ENCODE measurements around the gene AQP10.
"Not testable (repeated sequence)": the region's sequence is repeated elsewhere in the genome, so short reads cannot be mapped to it uniquely, and the experiment has no call there.

AQP10 gene

DNA sequence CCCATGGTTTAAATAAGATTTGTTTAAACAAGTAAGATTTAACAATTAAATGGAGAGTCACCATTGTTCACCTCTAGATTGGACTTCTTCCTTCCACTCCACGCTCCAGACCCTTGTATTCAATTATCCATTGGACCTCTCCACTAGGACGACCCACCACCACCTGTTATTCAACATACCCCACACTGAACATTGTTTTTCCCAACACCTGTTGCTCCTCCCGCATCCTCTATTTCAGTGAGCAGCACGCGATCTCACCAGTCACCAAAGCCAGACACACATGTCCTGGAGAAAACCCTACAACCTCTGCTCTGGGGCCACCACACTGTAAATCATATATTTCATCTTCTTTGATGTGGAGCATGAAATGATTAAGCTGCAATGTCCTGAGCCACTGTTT is 33.1 kb downstream of the AQP10 start:
- no peak overlapping the region for H3K4me3 ChIP-seq (ENCODE audit: low read depth, low read length)
- TF ChIP-seq, protein P1, sequence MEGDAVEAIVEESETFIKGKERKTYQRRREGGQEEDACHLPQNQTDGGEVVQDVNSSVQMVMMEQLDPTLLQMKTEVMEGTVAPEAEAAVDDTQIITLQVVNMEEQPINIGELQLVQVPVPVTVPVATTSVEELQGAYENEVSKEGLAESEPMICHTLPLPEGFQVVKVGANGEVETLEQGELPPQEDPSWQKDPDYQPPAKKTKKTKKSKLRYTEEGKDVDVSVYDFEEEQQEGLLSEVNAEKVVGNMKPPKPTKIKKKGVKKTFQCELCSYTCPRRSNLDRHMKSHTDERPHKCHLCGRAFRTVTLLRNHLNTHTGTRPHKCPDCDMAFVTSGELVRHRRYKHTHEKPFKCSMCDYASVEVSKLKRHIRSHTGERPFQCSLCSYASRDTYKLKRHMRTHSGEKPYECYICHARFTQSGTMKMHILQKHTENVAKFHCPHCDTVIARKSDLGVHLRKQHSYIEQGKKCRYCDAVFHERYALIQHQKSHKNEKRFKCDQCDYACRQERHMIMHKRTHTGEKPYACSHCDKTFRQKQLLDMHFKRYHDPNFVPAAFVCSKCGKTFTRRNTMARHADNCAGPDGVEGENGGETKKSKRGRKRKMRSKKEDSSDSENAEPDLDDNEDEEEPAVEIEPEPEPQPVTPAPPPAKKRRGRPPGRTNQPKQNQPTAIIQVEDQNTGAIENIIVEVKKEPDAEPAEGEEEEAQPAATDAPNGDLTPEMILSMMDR (IDR thresholded peaks at IDR 0.05; ENCODE audit: control insufficient read depth, extremely low read depth, insufficient read depth) = no peak
- no peak for DNase-seq (ENCODE audit: low read depth)

DNA sequence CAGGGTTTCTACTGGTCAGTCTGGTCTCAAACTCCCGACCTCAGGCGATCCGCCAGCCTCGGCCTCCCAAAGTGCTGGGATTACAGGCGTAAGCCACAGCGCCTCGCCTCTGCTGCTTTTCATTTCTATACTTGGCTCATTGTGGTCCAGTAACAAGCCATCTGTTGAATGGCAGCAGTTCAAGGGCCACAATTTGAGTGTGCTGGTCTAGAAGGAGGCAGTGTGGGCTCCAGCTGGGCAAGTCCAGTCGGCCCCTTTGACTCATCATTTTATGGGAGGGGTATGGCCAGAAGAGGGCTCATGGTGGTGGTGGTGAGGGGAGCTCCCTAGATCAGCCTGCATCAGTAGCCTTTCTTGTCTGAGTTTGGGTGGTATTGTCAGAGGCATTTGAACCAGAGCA is 37.6 kb downstream of the AQP10 start:
- TF ChIP-seq, protein P1 (IDR thresholded peaks at IDR 0.05; ENCODE audit: control insufficient read depth, extremely low read depth, insufficient read depth) = no peak
- no peak overlapping the region for H3K4me3 ChIP-seq (ENCODE audit: low read depth, low read length)
- DNase-seq (ENCODE audit: low read depth) = no peak

DNA sequence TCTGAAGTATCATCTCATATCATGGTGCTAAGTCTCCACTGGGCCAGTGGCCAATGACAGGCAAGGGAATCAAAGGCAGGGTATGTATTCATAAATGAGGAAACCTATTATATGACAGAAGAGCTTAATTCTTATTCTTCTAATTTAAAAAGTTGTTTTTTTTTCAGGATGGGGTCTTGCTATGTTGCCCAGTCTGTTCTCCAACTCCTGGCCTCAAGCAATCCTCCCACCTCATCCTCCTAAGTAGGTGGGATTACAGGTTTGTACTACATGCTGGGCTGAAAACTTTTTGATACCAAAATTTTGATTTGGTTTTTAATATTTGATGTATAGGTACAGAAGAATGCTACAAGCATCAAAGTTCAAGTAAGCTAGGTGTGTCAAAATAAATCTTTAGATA is 39.4 kb downstream of the AQP10 start:
- DNase-seq (ENCODE audit: low read depth) = no peak
- no peak overlapping the region for H3K4me3 ChIP-seq (ENCODE audit: low read depth, low read length)
- TF ChIP-seq, protein P1 (IDR thresholded peaks at IDR 0.05; ENCODE audit: control insufficient read depth, extremely low read depth, insufficient read depth) = no peak

GRCh38 chr1:154360881-154361280 is 40.0 kb downstream of the AQP10 start:
- not testable (repeated sequence) for DNase-seq (ENCODE audit: low read depth); H3K4me3 ChIP-seq (ENCODE audit: low read depth, low read length)

- TF ChIP-seq, protein P1 (IDR thresholded peaks at IDR 0.05; ENCODE audit: control insufficient read depth, extremely low read depth, insufficient read depth) = no peak
- no peak for DNase-seq (ENCODE audit: low read depth)
- H3K4me3 ChIP-seq (ENCODE audit: low read depth, low read length) = no peak overlapping the region
Observed at GRCh38 chr1:154361357-154361756, 40.5 kb downstream of the AQP10 start.

DNA sequence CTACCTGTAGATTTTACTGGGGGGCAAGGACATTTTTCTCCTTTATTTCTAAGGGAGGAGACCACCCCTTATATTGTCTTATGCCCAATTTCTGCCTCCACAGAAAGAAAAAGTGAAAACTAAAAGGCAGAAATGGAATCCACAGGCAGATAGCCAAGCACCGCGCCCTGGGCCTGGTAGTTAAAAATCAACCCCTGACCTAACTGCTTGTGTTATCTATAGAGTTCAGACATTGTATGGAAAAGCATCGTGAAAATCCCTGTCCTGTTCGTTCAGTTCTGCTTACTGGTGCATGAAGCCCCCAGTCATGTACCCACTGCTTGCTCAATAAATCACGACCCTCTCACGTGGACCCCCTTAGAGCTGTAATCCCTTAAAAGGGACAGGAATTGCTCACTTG is 50.5 kb downstream of the AQP10 start:
- DNase-seq (ENCODE audit: low read depth) = no peak
- TF ChIP-seq, protein P1 (IDR thresholded peaks at IDR 0.05; ENCODE audit: control insufficient read depth, extremely low read depth, insufficient read depth) = no peak
- H3K4me3 ChIP-seq (ENCODE audit: low read depth, low read length) = no peak overlapping the region

DNA sequence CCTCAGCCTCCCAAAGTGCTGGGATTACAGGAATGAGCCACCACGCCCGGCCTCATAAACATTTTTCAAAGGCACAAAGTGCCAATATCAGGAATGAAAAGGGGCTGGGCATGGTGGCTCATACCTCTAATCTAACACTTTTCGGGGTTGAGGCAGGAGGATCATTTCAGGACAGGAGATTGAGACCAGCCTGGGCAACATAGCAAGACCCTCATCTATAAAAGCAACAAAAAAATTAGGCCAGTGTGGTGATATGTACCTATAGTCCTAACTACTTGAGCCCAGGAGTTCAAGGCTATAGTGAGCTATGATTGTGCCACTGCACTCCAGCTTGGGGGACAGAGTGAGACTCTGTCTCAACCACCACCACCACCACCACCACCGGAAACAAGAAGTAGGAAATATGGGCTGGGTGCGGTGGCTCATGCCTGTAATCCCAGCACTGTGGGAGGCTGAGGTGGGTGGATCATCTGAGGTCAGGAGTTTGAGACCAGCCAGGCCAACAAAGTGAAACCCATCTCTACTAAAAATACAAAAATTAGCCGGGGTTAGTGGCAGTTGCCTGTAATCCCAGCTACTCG is 53.0 kb downstream of the AQP10 start:
- not testable (repeated sequence) for H3K4me3 ChIP-seq (ENCODE audit: low read depth, low read length); DNase-seq (ENCODE audit: low read depth)

Measured in LNCaP clone FGC (cell line).